Nephron (organoid): ENCODE data around the gene RB1.

Experiments
- H3K27ac Mint-ChIP-seq, 3 experiments: 2 replicates each; pipeline ENCODE4 v1.8.0; 2020; ENCODE audit warnings: mixed read lengths in 3 of 3, mild to moderate bottlenecking in 2 of 3, moderate library complexity in 1 of 3
- H3K27me3 Mint-ChIP-seq: 2 replicates; pipeline ENCODE4 v1.8.0; 2021; ENCODE audit warnings: low read depth, mild to moderate bottlenecking, moderate library complexity, mixed read lengths
- H3K36me3 Mint-ChIP-seq: 2 replicates; pipeline ENCODE4 v1.8.0; 2020; ENCODE audit warnings: low read depth, mixed read lengths
- H3K4me1 Mint-ChIP-seq: 2 replicates; pipeline ENCODE4 v1.8.0; 2020; ENCODE audit warnings: mixed read lengths
- H3K4me3 Mint-ChIP-seq, 3 experiments: 2 replicates each; pipeline ENCODE4 v1.8.0; 2020; ENCODE audit warnings: mild to moderate bottlenecking in 3 of 3, mixed read lengths in 3 of 3, moderate library complexity in 2 of 3
- H3K9me3 Mint-ChIP-seq: 2 replicates; pipeline ENCODE4 v1.8.0; 2020; ENCODE audit warnings: mixed read lengths
- TF ChIP-seq, protein P1 (sequence below), 3 experiments: fragments of 200-600 bp; sonication (generic); IDR thresholded peaks; one replicate each; pipeline ENCODE4 v1.5.0; 2021; ENCODE audit warnings: antibody characterized with exemption in 3 of 3; ENCODE audit not compliant: unreplicated experiment in 3 of 3

The RB1 gene

DNA sequence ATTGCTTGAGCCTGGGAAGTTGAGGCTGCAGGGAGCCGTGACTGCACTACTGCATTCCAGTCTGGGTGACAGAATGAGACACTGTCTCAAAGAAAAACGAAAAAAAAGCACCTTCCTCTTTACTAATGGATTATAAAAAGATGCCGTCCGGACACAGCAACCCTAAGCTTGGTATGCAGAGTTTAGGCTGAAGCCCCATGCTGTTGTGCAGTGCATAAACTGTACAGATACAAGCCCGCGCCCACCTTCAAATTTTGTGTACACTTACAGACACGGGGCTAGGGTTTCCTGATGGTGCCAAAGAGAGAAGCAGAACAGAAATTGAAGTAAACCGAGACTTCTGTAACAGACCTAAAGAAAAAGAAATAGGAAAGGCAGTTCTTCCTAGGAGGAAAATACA, 100.4 kb downstream of the RB1 start:
- TF ChIP-seq, protein P1, sequence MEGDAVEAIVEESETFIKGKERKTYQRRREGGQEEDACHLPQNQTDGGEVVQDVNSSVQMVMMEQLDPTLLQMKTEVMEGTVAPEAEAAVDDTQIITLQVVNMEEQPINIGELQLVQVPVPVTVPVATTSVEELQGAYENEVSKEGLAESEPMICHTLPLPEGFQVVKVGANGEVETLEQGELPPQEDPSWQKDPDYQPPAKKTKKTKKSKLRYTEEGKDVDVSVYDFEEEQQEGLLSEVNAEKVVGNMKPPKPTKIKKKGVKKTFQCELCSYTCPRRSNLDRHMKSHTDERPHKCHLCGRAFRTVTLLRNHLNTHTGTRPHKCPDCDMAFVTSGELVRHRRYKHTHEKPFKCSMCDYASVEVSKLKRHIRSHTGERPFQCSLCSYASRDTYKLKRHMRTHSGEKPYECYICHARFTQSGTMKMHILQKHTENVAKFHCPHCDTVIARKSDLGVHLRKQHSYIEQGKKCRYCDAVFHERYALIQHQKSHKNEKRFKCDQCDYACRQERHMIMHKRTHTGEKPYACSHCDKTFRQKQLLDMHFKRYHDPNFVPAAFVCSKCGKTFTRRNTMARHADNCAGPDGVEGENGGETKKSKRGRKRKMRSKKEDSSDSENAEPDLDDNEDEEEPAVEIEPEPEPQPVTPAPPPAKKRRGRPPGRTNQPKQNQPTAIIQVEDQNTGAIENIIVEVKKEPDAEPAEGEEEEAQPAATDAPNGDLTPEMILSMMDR (IDR thresholded peaks at IDR 0.05; ENCODE audit: unreplicated experiment in 3 of 3), result no peak
- H3K27me3 Mint-ChIP-seq, result no peaks in the 10 kb centered on the region
- H3K4me1 Mint-ChIP-seq, result peaks cover 41% of the 10 kb centered on the region
- no peaks in the 10 kb centered on the region for H3K9me3 Mint-ChIP-seq
- no peak overlapping the region for H3K4me3 Mint-ChIP-seq
- peak overlapping the region in 2 of 3 experiments; percentile 6 to 69 for H3K27ac Mint-ChIP-seq
- H3K36me3 Mint-ChIP-seq, result peaks cover 4% of the 10 kb centered on the region

GRCh38 chr13:48404952-48405351, 101.4 kb downstream of the RB1 start:
- peak overlapping the region; percentile 6 to 69 (median 30) for H3K27ac Mint-ChIP-seq
- peaks cover 38% of the 10 kb centered on the region for H3K4me1 Mint-ChIP-seq
- no peaks in the 10 kb centered on the region for H3K27me3 Mint-ChIP-seq
- TF ChIP-seq, protein P1 (IDR thresholded peaks at IDR 0.05; ENCODE audit: unreplicated experiment in 3 of 3), result no peak
- H3K36me3 Mint-ChIP-seq, result peaks cover 4% of the 10 kb centered on the region
- H3K9me3 Mint-ChIP-seq, result no peaks in the 10 kb centered on the region
- no peak overlapping the region for H3K4me3 Mint-ChIP-seq

GRCh38 chr13:48405875-48406274, 102.3 kb downstream of the RB1 start:
- Mint-ChIP-seq H3K4me3 (no peak overlapping the region), H3K36me3 (peaks cover 2% of the 10 kb centered on the region), H3K27me3 (no peaks in the 10 kb centered on the region), H3K27ac (peak overlapping the region in 1 of 3 experiments; percentile 69), H3K4me1 (peaks cover 37% of the 10 kb centered on the region), H3K9me3 (no peaks in the 10 kb centered on the region)
- TF ChIP-seq, protein P1 (IDR thresholded peaks at IDR 0.05; ENCODE audit: unreplicated experiment in 3 of 3), result no peak

- peak overlapping the region; percentile 78 to 85 (median 79) for H3K4me3 Mint-ChIP-seq
These were observed 106.6 kb downstream of the RB1 start for GRCh38 chr13:48410199-48410598.

GRCh38 chr13:48411147-48411794, 107.7 kb downstream of the RB1 start:
- Mint-ChIP-seq H3K4me3 (peak overlapping the region; percentile 87 to 99 (median 95)), H3K36me3 (peaks cover 18% of the 10 kb centered on the region), H3K4me1 (peaks cover 31% of the 10 kb centered on the region), H3K27ac (peak overlapping the region; percentile 97 to 100 (median 98)), H3K27me3 (no peaks in the 10 kb centered on the region), H3K9me3 (peaks cover 7% of the 10 kb centered on the region)
- TF ChIP-seq, protein P1 (IDR thresholded peaks at IDR 0.05; ENCODE audit: unreplicated experiment in 3 of 3), result no peak

More at GRCh38 chr13:48410199-48410598, 106.6 kb downstream of the RB1 start:
- H3K27ac Mint-ChIP-seq, result peak overlapping the region; percentile 10 to 100 (median 19)
- no peaks in the 10 kb centered on the region for H3K27me3 Mint-ChIP-seq
- no peaks in the 10 kb centered on the region for H3K9me3 Mint-ChIP-seq
- TF ChIP-seq, protein P1 (IDR thresholded peaks at IDR 0.05; ENCODE audit: unreplicated experiment in 3 of 3), result no peak
- peaks cover 7% of the 10 kb centered on the region for H3K36me3 Mint-ChIP-seq
- H3K4me1 Mint-ChIP-seq, result peaks cover 39% of the 10 kb centered on the region
